H9 (cell line): ENCODE measurements around the gene CFDP1. TPM values are rescaled to one million over a fixed set of nuclear protein-coding genes. Genes with fewer than 3 reads are reported as not detected.
A peak's percentile ranks its signal among the peaks of the same experiment; 100 is the strongest.

Experiments
- DNase-seq: peaks from one replicate; pipeline ENCODE4 v3.0.0-alpha.2; 2017
- H2AFZ ChIP-seq: one replicate; pipeline ENCODE4 v1.6.1; 2013; ENCODE audit warnings: mild to moderate bottlenecking, low read length, control low read depth, moderate library complexity
- H2AK5ac ChIP-seq: 2 replicates; pipeline ENCODE4 v1.6.1; 2013; ENCODE audit warnings: low read length, control low read depth, mixed read lengths; ENCODE audit not compliant: insufficient read length
- H2BK120ac ChIP-seq: one replicate; pipeline ENCODE4 v1.6.1; 2013; ENCODE audit warnings: low read depth, mild to moderate bottlenecking, low read length, control low read depth, inconsistent platforms; ENCODE audit not compliant: poor library complexity, severe bottlenecking
- H2BK12ac ChIP-seq: 2 replicates; pipeline ENCODE4 v1.6.1; 2013; ENCODE audit warnings: low read length, control low read depth, mixed read lengths, low read depth; ENCODE audit not compliant: insufficient read length
- H2BK15ac ChIP-seq: 2 replicates; pipeline ENCODE4 v1.6.1; 2013; ENCODE audit warnings: low read depth, low read length, control low read depth
- H2BK20ac ChIP-seq: one replicate; pipeline ENCODE4 v1.6.1; 2013; ENCODE audit warnings: low read depth, mild to moderate bottlenecking, low read length, control low read depth, inconsistent platforms; ENCODE audit not compliant: poor library complexity, severe bottlenecking
- H2BK5ac ChIP-seq: 2 replicates; pipeline ENCODE4 v1.6.1; 2013; ENCODE audit warnings: low read length, control low read depth, mixed read lengths; ENCODE audit not compliant: insufficient read length
- H3K14ac ChIP-seq: 2 replicates; pipeline ENCODE4 v1.6.1; 2013; ENCODE audit warnings: low read length, control low read depth; ENCODE audit not compliant: insufficient read depth
- H3K18ac ChIP-seq: 2 replicates; pipeline ENCODE4 v1.6.1; 2013; ENCODE audit warnings: low read depth, mild to moderate bottlenecking, mixed read lengths, low read length, control low read depth; ENCODE audit not compliant: insufficient read length
- H3K23ac ChIP-seq: 2 replicates; pipeline ENCODE4 v1.6.1; 2013; ENCODE audit warnings: low read length, control low read depth, mixed read lengths, low read depth; ENCODE audit not compliant: insufficient read length
- H3K23me2 ChIP-seq: 2 replicates; pipeline ENCODE4 v1.6.1; 2013; ENCODE audit warnings: low read depth, mild to moderate bottlenecking, mixed read lengths, low read length, control low read depth; ENCODE audit not compliant: insufficient read length, poor library complexity, severe bottlenecking
- H3K27ac ChIP-seq: 2 replicates; pipeline ENCODE4 v1.5.1; 2013; ENCODE audit warnings: low read length, control low read depth, mixed read lengths, low read depth; ENCODE audit not compliant: insufficient read length
- H3K27me3 ChIP-seq: 2 replicates; pipeline ENCODE4 v1.6.1; 2013; ENCODE audit warnings: low read length, control low read depth, inconsistent platforms; ENCODE audit not compliant: insufficient read depth
- H3K4ac ChIP-seq: 2 replicates; pipeline ENCODE4 v1.6.1; 2013; ENCODE audit warnings: low read depth, mild to moderate bottlenecking, control low read depth, inconsistent platforms, low read length, moderate library complexity
- H3K4me1 ChIP-seq: 2 replicates; pipeline ENCODE4 v1.6.1; 2013; ENCODE audit warnings: low read length, control low read depth, inconsistent platforms; ENCODE audit not compliant: insufficient read depth
- H3K4me2 ChIP-seq: 2 replicates; pipeline ENCODE4 v1.6.1; 2013; ENCODE audit warnings: low read length, control low read depth, mixed read lengths; ENCODE audit not compliant: insufficient read length, insufficient read depth
- H3K56ac ChIP-seq: 2 replicates; pipeline ENCODE4 v1.6.1; 2013; ENCODE audit warnings: low read depth, mild to moderate bottlenecking, mixed read lengths, low read length, control low read depth; ENCODE audit not compliant: insufficient read length
- H3K79me1 ChIP-seq: 2 replicates; pipeline ENCODE4 v1.6.1; 2013; ENCODE audit warnings: low read depth, mild to moderate bottlenecking, moderate library complexity, low read length, control low read depth, inconsistent platforms; ENCODE audit not compliant: insufficient read depth, poor library complexity, severe bottlenecking
- H3K79me2 ChIP-seq: 2 replicates; pipeline ENCODE4 v1.6.1; 2013; ENCODE audit warnings: low read length, control low read depth, inconsistent platforms; ENCODE audit not compliant: insufficient read depth
- H3K9ac ChIP-seq: 2 replicates; pipeline ENCODE4 v1.6.1; 2013; ENCODE audit warnings: low read length, control low read depth, mixed read lengths; ENCODE audit not compliant: insufficient read length; ENCODE audit errors: extremely low read depth
- H3K9me3 ChIP-seq: one replicate; pipeline ENCODE4 v1.6.1; 2013; ENCODE audit warnings: low read depth, low read length, inconsistent platforms; ENCODE audit not compliant: control insufficient read depth
- H3T11ph ChIP-seq: one replicate; pipeline ENCODE4 v1.6.1; 2013; ENCODE audit warnings: mild to moderate bottlenecking, low read length, control low read depth, inconsistent platforms
- H4K20me1 ChIP-seq: one replicate; pipeline ENCODE4 v1.6.1; 2013; ENCODE audit not compliant: control insufficient read depth, insufficient read length, insufficient read depth
- H4K5ac ChIP-seq: 2 replicates; pipeline ENCODE4 v1.6.1; 2013; ENCODE audit warnings: low read depth, mild to moderate bottlenecking, mixed read lengths, low read length, control low read depth; ENCODE audit not compliant: insufficient read length
- H4K8ac ChIP-seq: replicated peaks from 2 replicates; pipeline ENCODE4 v1.6.1; 2013; ENCODE audit warnings: low read length, control low read depth, mixed read lengths, low read depth; ENCODE audit not compliant: insufficient read length
- H4K91ac ChIP-seq: 2 replicates; pipeline ENCODE4 v1.6.1; 2013; ENCODE audit warnings: low read depth, mild to moderate bottlenecking, moderate library complexity, mixed read lengths, low read length, control low read depth; ENCODE audit not compliant: insufficient read length
- H3K27ac Mint-ChIP-seq, 3 experiments: 2 replicates in 2 of 3; 3 replicates in 1 of 3; pipeline ENCODE4 v1.8.0; 2020 to 2021; ENCODE audit warnings: mixed read lengths in 3 of 3, mild to moderate bottlenecking in 1 of 3, moderate library complexity in 1 of 3
- H3K27me3 Mint-ChIP-seq: 2 replicates; pipeline ENCODE4 v1.8.0; 2021; ENCODE audit warnings: low read depth, mild to moderate bottlenecking, moderate library complexity, mixed read lengths
- H3K36me3 Mint-ChIP-seq, 3 experiments: 2 replicates in 2 of 3; 3 replicates in 1 of 3; pipeline ENCODE4 v1.8.0; 2020 to 2021; ENCODE audit warnings: low read depth in 3 of 3, mixed read lengths in 3 of 3; ENCODE audit not compliant: insufficient read depth in 1 of 3
- H3K4me1 Mint-ChIP-seq, 2 experiments: 2 replicates each; pipeline ENCODE4 v1.8.0; 2020; ENCODE audit warnings: mixed read lengths in 2 of 2
- H3K4me3 Mint-ChIP-seq, 2 experiments: 2 replicates in 1 of 2; 3 replicates in 1 of 2; pipeline ENCODE4 v1.8.0; 2020 to 2021; ENCODE audit warnings: mild to moderate bottlenecking in 2 of 2, mixed read lengths in 2 of 2, moderate library complexity in 1 of 2
- H3K9me3 Mint-ChIP-seq, 2 experiments: 2 replicates in 1 of 2; 3 replicates in 1 of 2; pipeline ENCODE4 v1.8.0; 2020; ENCODE audit warnings: mild to moderate bottlenecking in 2 of 2, mixed read lengths in 2 of 2, moderate library complexity in 1 of 2
- WGBS: extraction: QIAGEN DNeasy Blood & Tissue Kit; methylation state at CpG from one replicate; pipeline ENCODE4 v1.1.7; 2013; ENCODE audit warnings: missing lambda C conversion rate, low lambda C conversion rate, mixed read lengths; ENCODE audit not compliant: insufficient read length; ENCODE audit errors: extremely low coverage; 5-methylcytosine and 5-hydroxymethylcytosine counted together
- total RNA-seq: library from RNA; stranded (reverse); gene quantifications from 2 replicates; pipeline ENCODE4 v1.2.1, GENCODE V29; 2021
- TF ChIP-seq, protein P1 (sequence below): fragments of 200-600 bp; sonication (generic); conservative IDR thresholded peaks from 3 replicates; pipeline ENCODE4 v1.8.0; 2021; ENCODE audit warnings: antibody characterized with exemption, mild to moderate bottlenecking

Gene CFDP1
- total RNA-seq, 1 experiment from 2014 or later = 89.2 TPM

DNA sequence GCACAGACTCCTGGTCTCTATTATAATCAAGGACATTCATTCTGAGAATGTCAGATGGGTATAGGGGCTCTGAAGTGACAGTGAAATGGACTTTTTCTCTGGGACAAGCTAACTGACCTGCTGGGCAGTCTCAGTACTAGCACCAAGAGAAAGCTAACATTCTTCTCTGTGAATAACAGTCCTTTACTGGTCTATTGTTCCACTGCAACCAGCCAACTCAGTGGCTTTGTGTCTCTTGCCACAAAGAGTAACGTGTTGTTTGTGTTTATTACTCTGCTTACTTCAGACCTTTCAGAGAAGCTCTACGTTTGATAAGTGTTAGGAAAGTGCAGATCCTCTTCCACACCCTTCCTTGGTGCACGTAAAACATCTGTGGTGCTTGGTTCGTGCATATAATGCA, 120.4 kb downstream of the CFDP1 start:
- Histone ChIP-seq H4K91ac (no peak overlapping the region), H3K18ac (no peak overlapping the region), H4K5ac (no peak overlapping the region), H2BK12ac (no peak overlapping the region), H3K27me3 (no peaks in the 10 kb centered on the region), H3K56ac (no peak overlapping the region), H3K79me1 (no peaks in the 10 kb centered on the region), H3K4ac (no peak overlapping the region), H3K4me1 (no peaks in the 10 kb centered on the region), H4K8ac (no peak overlapping the region), H2AFZ (no peak overlapping the region), H3K9me3 (no peaks in the 10 kb centered on the region), H3K9ac (no peak overlapping the region), H3K4me2 (no peak overlapping the region), H3K27ac (no peak overlapping the region), H2BK20ac (no peak overlapping the region), H2BK5ac (no peak overlapping the region), H3K79me2 (no peaks in the 10 kb centered on the region), H2BK120ac (no peak overlapping the region), H3T11ph (no peak overlapping the region), H2AK5ac (no peak overlapping the region), H2BK15ac (no peak overlapping the region), H3K23me2 (no peaks in the 10 kb centered on the region), H3K23ac (no peak overlapping the region), H4K20me1 (no peaks in the 10 kb centered on the region), H3K14ac (no peak overlapping the region)
- Mint-ChIP-seq H3K27me3 (no peaks in the 10 kb centered on the region), H3K4me3 (no peak overlapping the region), H3K36me3 (peaks cover 4 to 16% (median 10%) of the 10 kb centered on the region in 3 experiments; a peak in 6 of 7 replicates), H3K27ac (peak overlapping the region in 1 of 3 experiments; percentile 73; a peak in 2 of 7 replicates), H3K4me1 (peaks cover 0 to 6% of the 10 kb centered on the region in 2 experiments; a peak in 1 of 4 replicates), H3K9me3 (no peaks in the 10 kb centered on the region)
- WGBS = no CpG with 5 or more reads among the region's 4 CpGs
- DNase-seq = no peak
- TF ChIP-seq, protein P1, sequence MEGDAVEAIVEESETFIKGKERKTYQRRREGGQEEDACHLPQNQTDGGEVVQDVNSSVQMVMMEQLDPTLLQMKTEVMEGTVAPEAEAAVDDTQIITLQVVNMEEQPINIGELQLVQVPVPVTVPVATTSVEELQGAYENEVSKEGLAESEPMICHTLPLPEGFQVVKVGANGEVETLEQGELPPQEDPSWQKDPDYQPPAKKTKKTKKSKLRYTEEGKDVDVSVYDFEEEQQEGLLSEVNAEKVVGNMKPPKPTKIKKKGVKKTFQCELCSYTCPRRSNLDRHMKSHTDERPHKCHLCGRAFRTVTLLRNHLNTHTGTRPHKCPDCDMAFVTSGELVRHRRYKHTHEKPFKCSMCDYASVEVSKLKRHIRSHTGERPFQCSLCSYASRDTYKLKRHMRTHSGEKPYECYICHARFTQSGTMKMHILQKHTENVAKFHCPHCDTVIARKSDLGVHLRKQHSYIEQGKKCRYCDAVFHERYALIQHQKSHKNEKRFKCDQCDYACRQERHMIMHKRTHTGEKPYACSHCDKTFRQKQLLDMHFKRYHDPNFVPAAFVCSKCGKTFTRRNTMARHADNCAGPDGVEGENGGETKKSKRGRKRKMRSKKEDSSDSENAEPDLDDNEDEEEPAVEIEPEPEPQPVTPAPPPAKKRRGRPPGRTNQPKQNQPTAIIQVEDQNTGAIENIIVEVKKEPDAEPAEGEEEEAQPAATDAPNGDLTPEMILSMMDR = no peak
